ENCODE results near the gene METTL2B.
"Not testable (repeated sequence)": the region's sequence is repeated elsewhere in the genome, so short reads cannot be mapped to it uniquely, and the experiment has no call there.

GRCh38 chr7:128457385-128457784 lies 19.2 kb upstream of the METTL2B start:
- TF ChIP-seq CTCF (conservative IDR thresholded peaks at IDR 0.05); ZFX (IDR thresholded peaks at IDR 0.05): not testable (repeated sequence)
